GM12875 (cell line): ENCODE results near the gene FOXR1.

Source experiments
- H3K4me3 ChIP-seq: one replicate; pipeline ENCODE4 v1.5.1; 2011; ENCODE audit warnings: low read depth, low read length, control low read depth
- CTCF ChIP-seq: IDR thresholded peaks from 2 replicates; pipeline ENCODE4 v1.5.1; 2011; ENCODE audit warnings: low read depth, mild to moderate bottlenecking, control low read depth, inconsistent platforms, low read length, moderate library complexity, borderline replicate concordance; ENCODE audit not compliant: insufficient read depth

Gene FOXR1

GRCh38 chr11:118971646-118972045 lies at the start of gene FOXR1:
Gene FOXR1 (plus strand): TSS chr11:118971761. CDS start chr11:118971932, 171 bp downstream.
- TF ChIP-seq CTCF, result no peak
- H3K4me3 ChIP-seq, result no peak within 1 kb of the TSS

- no peak for TF ChIP-seq CTCF
- no peak overlapping the region for H3K4me3 ChIP-seq
These were observed 49.4 kb upstream of the FOXR1 start for GRCh38 chr11:118921929-118922744.

GRCh38 chr11:118922745-118923627 lies 48.6 kb upstream of the FOXR1 start:
- no peak for TF ChIP-seq CTCF
- H3K4me3 ChIP-seq, result no peak overlapping the region

- TF ChIP-seq CTCF, result no peak
- peak overlapping the region; percentile 76 for H3K4me3 ChIP-seq
These were observed 47.6 kb upstream of the FOXR1 start for GRCh38 chr11:118923721-118924587.

GRCh38 chr11:118924591-118925585 lies 46.7 kb upstream of the FOXR1 start:
- TF ChIP-seq CTCF, result no peak
- peak overlapping the region; percentile 76 for H3K4me3 ChIP-seq
